ENCODE data around the gene ATP5IF1. TPM values are rescaled to one million over a fixed set of nuclear protein-coding genes. Genes with fewer than 3 reads are reported as not detected.

The ATP5IF1 gene
- total and polyA plus RNA-seq, 2 donors (not counting 1 experiment from before 2014, with no cell fraction given) = 146 to 269 TPM

DNA sequence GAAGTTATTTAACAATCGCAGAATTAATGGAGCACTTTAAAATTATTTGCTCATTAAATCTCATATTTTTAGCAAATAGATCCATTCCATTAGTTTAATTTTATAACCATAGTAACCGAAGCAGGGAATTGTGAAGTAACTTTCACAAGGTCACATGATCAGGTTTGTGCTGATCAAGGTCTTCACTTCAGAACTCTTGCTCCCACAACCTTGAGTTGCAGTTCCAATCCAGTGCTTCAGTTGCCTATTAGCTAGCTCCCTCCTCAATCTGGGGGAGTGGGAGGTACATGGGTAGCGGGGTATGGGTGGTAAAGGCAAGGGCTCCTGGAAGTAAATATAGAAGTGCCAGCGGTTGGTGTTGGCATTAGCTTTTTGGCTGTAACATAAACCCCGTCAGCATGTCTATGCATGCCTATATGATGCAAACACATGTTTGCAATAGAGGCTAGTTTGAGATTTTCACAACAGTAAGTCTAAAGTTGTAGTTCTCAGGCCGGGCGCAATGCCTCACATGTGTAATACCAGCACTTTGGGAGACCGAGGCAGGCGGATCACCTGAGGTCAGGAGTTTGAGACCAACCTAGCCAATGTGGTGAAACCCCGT is 5.8 kb downstream of the ATP5IF1 start:
- H3K79me2 ChIP-seq (ENCODE audit: control insufficient read depth, insufficient read depth, low read length) = peaks cover 11% of the 10 kb centered on the region
- H2AFZ ChIP-seq (ENCODE audit: low read length) = no peak overlapping the region
- H3K4me3 ChIP-seq (replicated peaks in 1 of 4; ENCODE audit: control extremely low read depth in 1 of 4, insufficient read depth in 1 of 4, low read depth in 3 of 4, low read length in 4 of 4) = no peak overlapping the region
- no peaks in the 10 kb centered on the region for H3K27me3 ChIP-seq (ENCODE audit: control insufficient read depth, insufficient read depth, low read length)
- TF ChIP-seq CTCF (conservative IDR thresholded peaks at IDR 0.05 in 1 of 2, IDR thresholded peaks at IDR 0.05 in 1 of 2; ENCODE audit: low read depth in 1 of 2, low read length in 2 of 2) (no peak), EZH2 (IDR thresholded peaks at IDR 0.05; ENCODE audit: low read length, missing control alignments) (no peak)
- H3K9me3 ChIP-seq (ENCODE audit: control insufficient read depth, insufficient read depth, low read depth, low read length) = no peaks in the 10 kb centered on the region
- no peaks in the 10 kb centered on the region for H3K4me1 ChIP-seq (ENCODE audit: control insufficient read depth, extremely low read depth, insufficient read depth, low read length)
- no peak overlapping the region for H3K9ac ChIP-seq (ENCODE audit: insufficient read depth, low read length)
- DNase-seq (ENCODE audit: low read depth in 2 of 2) = no peak
- no peak overlapping the region for H3K4me2 ChIP-seq (ENCODE audit: extremely low read depth, insufficient read depth, low read length)
- no peaks in the 10 kb centered on the region for H4K20me1 ChIP-seq (ENCODE audit: control insufficient read depth, extremely low read depth, insufficient read depth, low read length)
- H3K36me3 ChIP-seq (ENCODE audit: control insufficient read depth, insufficient read depth, low read length) = peaks cover 5% of the 10 kb centered on the region
- no peak overlapping the region for H3K27ac ChIP-seq (ENCODE audit: insufficient read depth, low read length)

DNA sequence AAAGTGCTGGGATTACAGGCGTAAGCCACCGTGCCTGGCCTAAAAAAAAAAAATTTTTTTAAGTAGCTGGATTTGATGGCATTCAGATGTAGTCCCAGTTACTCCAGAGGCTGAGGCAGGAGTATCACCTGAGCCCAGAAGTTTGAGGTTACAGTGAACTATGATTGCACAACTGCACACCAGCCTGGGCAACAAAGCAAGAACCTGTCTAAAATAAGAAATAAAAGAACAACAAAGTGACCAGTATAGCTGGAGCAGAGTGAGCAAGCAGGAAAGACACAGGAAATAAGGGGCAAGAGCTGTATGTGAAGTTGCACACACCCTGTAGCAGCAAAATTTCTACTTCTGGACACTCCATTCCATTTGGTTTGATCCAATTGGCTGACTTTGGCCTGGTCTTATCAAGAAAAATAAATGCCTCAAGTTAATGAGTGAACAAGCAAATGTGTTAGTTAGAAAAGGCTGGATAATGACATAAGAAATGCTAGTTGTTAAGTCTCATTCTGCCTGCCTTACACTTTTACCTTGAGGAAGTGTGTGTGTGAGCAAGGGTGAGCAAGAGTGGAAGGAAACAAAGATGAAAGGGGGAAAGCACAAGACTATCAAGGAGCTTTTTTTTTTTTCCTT is 7.9 kb downstream of the ATP5IF1 start:
- H3K4me1 ChIP-seq (ENCODE audit: control insufficient read depth, extremely low read depth, insufficient read depth, low read length) = peaks cover 5% of the 10 kb centered on the region
- DNase-seq (ENCODE audit: low read depth in 2 of 2) = no peak
- H3K9me3 ChIP-seq (ENCODE audit: control insufficient read depth, insufficient read depth, low read depth, low read length) = no peaks in the 10 kb centered on the region
- H3K79me2 ChIP-seq (ENCODE audit: control insufficient read depth, insufficient read depth, low read length) = no peaks in the 10 kb centered on the region
- no peak overlapping the region for H3K4me3 ChIP-seq (replicated peaks in 1 of 4; ENCODE audit: control extremely low read depth in 1 of 4, insufficient read depth in 1 of 4, low read depth in 3 of 4, low read length in 4 of 4)
- no peak for TF ChIP-seq CTCF (conservative IDR thresholded peaks at IDR 0.05 in 1 of 2, IDR thresholded peaks at IDR 0.05 in 1 of 2; ENCODE audit: low read depth in 1 of 2, low read length in 2 of 2)
- TF ChIP-seq EZH2 (IDR thresholded peaks at IDR 0.05; ENCODE audit: low read length, missing control alignments) = no peak
- H3K36me3 ChIP-seq (ENCODE audit: control insufficient read depth, insufficient read depth, low read length) = no peaks in the 10 kb centered on the region
- no peaks in the 10 kb centered on the region for H3K27me3 ChIP-seq (ENCODE audit: control insufficient read depth, insufficient read depth, low read length)
- no peak overlapping the region for H2AFZ ChIP-seq (ENCODE audit: low read length)
- H3K4me2 ChIP-seq (ENCODE audit: extremely low read depth, insufficient read depth, low read length) = no peak overlapping the region
- no peak overlapping the region for H3K9ac ChIP-seq (ENCODE audit: insufficient read depth, low read length)
- H3K27ac ChIP-seq (ENCODE audit: insufficient read depth, low read length) = no peak overlapping the region
- no peaks in the 10 kb centered on the region for H4K20me1 ChIP-seq (ENCODE audit: control insufficient read depth, extremely low read depth, insufficient read depth, low read length)

DNA sequence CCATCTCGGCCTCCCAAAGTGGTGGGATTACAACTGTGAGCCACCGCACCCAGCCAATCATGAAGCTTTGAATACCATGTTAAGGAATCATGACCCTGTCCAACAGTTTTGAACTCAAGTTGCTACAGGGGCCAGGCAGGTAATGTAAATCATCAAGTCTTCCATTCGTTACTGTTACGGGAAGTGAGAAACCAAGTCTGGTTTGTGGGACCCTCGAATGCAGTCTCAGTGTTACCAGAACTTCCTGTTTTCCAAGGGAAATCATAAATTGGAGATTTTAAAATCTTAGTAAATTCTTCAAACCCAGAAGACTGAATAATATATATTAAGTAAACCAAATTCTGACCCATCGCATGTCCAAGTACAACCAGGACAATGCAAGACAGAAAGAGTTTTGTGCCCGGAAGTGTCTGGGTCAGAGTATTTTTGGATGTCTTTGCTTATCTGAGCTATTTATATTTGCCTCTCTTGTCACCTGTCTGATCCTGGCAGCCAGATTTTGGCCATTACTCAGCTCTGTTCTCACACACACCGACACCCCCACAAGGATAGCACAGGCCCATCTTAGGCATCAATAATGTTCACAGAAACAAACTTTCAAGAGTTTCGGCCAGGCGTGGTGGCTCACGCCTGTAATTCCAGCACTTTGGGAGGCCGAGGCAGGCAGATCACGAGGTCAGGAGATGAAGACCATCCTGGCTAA is 8.8 kb downstream of the ATP5IF1 start:
- Histone ChIP-seq H3K4me3 (replicated peaks in 1 of 4; ENCODE audit: control extremely low read depth in 1 of 4, insufficient read depth in 1 of 4, low read depth in 3 of 4, low read length in 4 of 4) (no peak overlapping the region), H3K4me1 (ENCODE audit: control insufficient read depth, extremely low read depth, insufficient read depth, low read length) (peaks cover 9% of the 10 kb centered on the region), H3K79me2 (ENCODE audit: control insufficient read depth, insufficient read depth, low read length) (no peaks in the 10 kb centered on the region), H2AFZ (ENCODE audit: low read length) (no peak overlapping the region), H3K27me3 (ENCODE audit: control insufficient read depth, insufficient read depth, low read length) (no peaks in the 10 kb centered on the region), H3K36me3 (ENCODE audit: control insufficient read depth, insufficient read depth, low read length) (no peaks in the 10 kb centered on the region), H3K27ac (ENCODE audit: insufficient read depth, low read length) (no peak overlapping the region), H4K20me1 (ENCODE audit: control insufficient read depth, extremely low read depth, insufficient read depth, low read length) (no peaks in the 10 kb centered on the region), H3K4me2 (ENCODE audit: extremely low read depth, insufficient read depth, low read length) (no peak overlapping the region), H3K9ac (ENCODE audit: insufficient read depth, low read length) (no peak overlapping the region), H3K9me3 (ENCODE audit: control insufficient read depth, insufficient read depth, low read depth, low read length) (no peaks in the 10 kb centered on the region)
- no peak for DNase-seq (ENCODE audit: low read depth in 2 of 2)
- TF ChIP-seq EZH2 (IDR thresholded peaks at IDR 0.05; ENCODE audit: low read length, missing control alignments) (no peak), CTCF (conservative IDR thresholded peaks at IDR 0.05 in 1 of 2, IDR thresholded peaks at IDR 0.05 in 1 of 2; ENCODE audit: low read depth in 1 of 2, low read length in 2 of 2) (no peak)

All from fibroblast of lung (primary cell).